NK-92 (cell line): ENCODE data around the gene NPLOC4.

Experiments
- DNase-seq: peaks from one replicate; lab custom pipeline; 2025; ENCODE audit not compliant: unreplicated experiment; lab: John Stamatoyannopoulos, UW

Gene NPLOC4

GRCh38 chr17:81568416-81568815, 68.5 kb downstream of the NPLOC4 start:
- no peak for DNase-seq

- DNase-seq: no peak
Measured at GRCh38 chr17:81567191-81567590, 69.7 kb downstream of the NPLOC4 start.

- no peak for DNase-seq
Measured at GRCh38 chr17:81566461-81567126, 70.3 kb downstream of the NPLOC4 start.

- DNase-seq: no peak
Measured at GRCh38 chr17:81565231-81565630, 71.7 kb downstream of the NPLOC4 start.

- no peak for DNase-seq
Measured at GRCh38 chr17:81564778-81565177, 72.1 kb downstream of the NPLOC4 start.

- DNase-seq: no peak
Measured at GRCh38 chr17:81563861-81564586, 72.9 kb downstream of the NPLOC4 start.

GRCh38 chr17:81561494-81561885, 75.4 kb downstream of the NPLOC4 start:
- no peak for DNase-seq

GRCh38 chr17:81558941-81559806, 77.7 kb downstream of the NPLOC4 start:
- DNase-seq: no peak

GRCh38 chr17:81558115-81558468, 78.8 kb downstream of the NPLOC4 start:
- DNase-seq: no peak

GRCh38 chr17:81557276-81558114, 79.4 kb downstream of the NPLOC4 start:
- no peak for DNase-seq

GRCh38 chr17:81556863-81557262, 80.0 kb downstream of the NPLOC4 start:
- DNase-seq: no peak

- DNase-seq: no peak
Measured at GRCh38 chr17:81556175-81556691, 80.7 kb downstream of the NPLOC4 start.

GRCh38 chr17:81553616-81554181, 83.2 kb downstream of the NPLOC4 start:
- DNase-seq: no peak

GRCh38 chr17:81553018-81553615, 83.8 kb downstream of the NPLOC4 start:
- no peak for DNase-seq

GRCh38 chr17:81552244-81553017, 84.5 kb downstream of the NPLOC4 start, which contains the start of gene FAAP100:
FAAP100 (minus strand) TSS chr17:81552353; CDS start chr17:81552330, 23 bp downstream.
- no peak for DNase-seq

- no peak for DNase-seq
Measured at GRCh38 chr17:81551458-81552243, 85.3 kb downstream of the NPLOC4 start.

- DNase-seq: no peak
Measured at GRCh38 chr17:81550830-81551457, 86.0 kb downstream of the NPLOC4 start.

GRCh38 chr17:81550285-81550684, 86.6 kb downstream of the NPLOC4 start:
- no peak for DNase-seq
